Stimulated activated CD8-positive, alpha-beta memory T cell treated with anti-CD3 and anti-CD28 coated beads, Interleukin-4, amount 100 ng/mL, for 1 hour (primary cell): Measurements from ENCODE around the gene GARIN5B.

Experiments
- DNase-seq, 2 donors: peaks; one replicate each; pipeline ENCODE4 v3.0.0-alpha.2; 2020; ENCODE audit warnings: low read depth in 2 of 2, low spot score in 1 of 2

Gene GARIN5B

GRCh38 chr19:55389386-55390317 is 26.6 kb upstream of the GARIN5B start:
- DNase-seq: no peak

GRCh38 chr19:55387736-55388497 is 24.9 kb upstream of the GARIN5B start:
- DNase-seq: no peak

GRCh38 chr19:55386493-55386971 is 23.5 kb upstream of the GARIN5B start:
- DNase-seq: no peak

GRCh38 chr19:55385724-55386492 is 22.8 kb upstream of the GARIN5B start, which contains the start of gene RPL28:
Gene RPL28, plus strand, starts transcription at chr19:55385932. Its CDS starts 426 bp downstream, at chr19:55386358.
- DNase-seq: peak; percentile 92 to 96

- DNase-seq: peak; percentile 74 to 87
Observed at GRCh38 chr19:55384920-55385723, 22.1 kb upstream of the GARIN5B start.

GRCh38 chr19:55384131-55384919 is 21.3 kb upstream of the GARIN5B start, which contains the start of gene TMEM238:
Gene TMEM238, minus strand, starts transcription at chr19:55384292. Its CDS starts 33 bp downstream, at chr19:55384259.
- DNase-seq: no peak

- DNase-seq: no peak
Observed at GRCh38 chr19:55383279-55384130, 20.4 kb upstream of the GARIN5B start.

- DNase-seq: no peak
Observed at GRCh38 chr19:55382522-55383054, 19.5 kb upstream of the GARIN5B start.

- DNase-seq: no peak
Observed at GRCh38 chr19:55382013-55382412, 19.0 kb upstream of the GARIN5B start.

- no peak for DNase-seq
Observed at GRCh38 chr19:55379174-55379573, 16.1 kb upstream of the GARIN5B start.

GRCh38 chr19:55377356-55378131 is 14.5 kb upstream of the GARIN5B start:
- DNase-seq: no peak

GRCh38 chr19:55376241-55376933 is 13.3 kb upstream of the GARIN5B start, which contains the start of gene TMEM190:
Gene TMEM190, plus strand, starts transcription at chr19:55376826. Its CDS starts 28 bp downstream, at chr19:55376854.
- DNase-seq: no peak

GRCh38 chr19:55373993-55374757 is 11.1 kb upstream of the GARIN5B start:
- DNase-seq: no peak

GRCh38 chr19:55373306-55373992 is 10.4 kb upstream of the GARIN5B start:
- DNase-seq: no peak
